ENCODE measurements around the gene SDC1.

- no peak for TF ChIP-seq CTCF (IDR thresholded peaks at IDR 0.05)
- no peak for TF ChIP-seq CHD2 (IDR thresholded peaks at IDR 0.05; ENCODE audit: low read length, partially characterized antibody)
Measured at GRCh38 chr2:20203521-20204225, 21.3 kb downstream of the SDC1 start.
